Renal pelvis (tissue), 4 donors: Measurements from ENCODE around the gene TFR2. TPM values are rescaled to one million over a fixed set of nuclear protein-coding genes. Genes with fewer than 3 reads are reported as not detected.

Source experiments
- DNase-seq: peaks from one replicate; pipeline ENCODE4 v3.0.0-alpha.2; 2013
- polyA plus RNA-seq, 3 donors: library from polyadenylated mRNA; unstranded; fragments of 120-200 nt; gene quantifications; one replicate each; pipeline ENCODE4 v1.2.1, GENCODE V29; 2013; ENCODE audit not compliant: insufficient read length in 3 of 3

Gene TFR2
- polyA plus RNA-seq, 3 donors = 0.80 to 1.2 (median 1.1) TPM

DNA sequence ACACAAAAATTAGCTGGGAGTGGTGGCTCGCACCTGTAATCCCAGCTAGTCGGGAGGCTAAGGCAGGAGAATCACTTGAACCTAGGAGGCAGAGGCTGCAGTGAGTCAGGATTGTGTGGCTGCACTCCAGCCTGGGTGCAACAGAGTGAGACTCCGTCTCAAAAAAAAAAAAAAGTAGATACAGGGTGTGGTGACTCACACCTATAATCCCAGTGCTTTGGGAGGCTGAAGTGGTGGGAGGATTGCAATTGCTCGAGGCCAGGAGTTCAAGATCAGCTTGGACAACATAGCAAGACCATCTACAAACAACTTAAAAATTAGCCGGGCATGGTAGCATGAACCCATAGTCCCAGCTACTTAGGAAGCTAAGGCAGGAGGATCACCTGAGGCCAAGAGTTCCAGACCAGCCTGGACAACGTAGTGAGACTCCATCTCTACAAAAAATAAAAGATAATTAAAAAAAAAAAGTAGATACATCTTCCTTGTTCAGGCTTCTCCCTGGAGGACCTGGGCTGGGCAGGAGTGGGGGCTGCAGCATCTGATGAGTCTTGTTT, 27.0 kb downstream of the TFR2 start:
- DNase-seq = no peak

DNA sequence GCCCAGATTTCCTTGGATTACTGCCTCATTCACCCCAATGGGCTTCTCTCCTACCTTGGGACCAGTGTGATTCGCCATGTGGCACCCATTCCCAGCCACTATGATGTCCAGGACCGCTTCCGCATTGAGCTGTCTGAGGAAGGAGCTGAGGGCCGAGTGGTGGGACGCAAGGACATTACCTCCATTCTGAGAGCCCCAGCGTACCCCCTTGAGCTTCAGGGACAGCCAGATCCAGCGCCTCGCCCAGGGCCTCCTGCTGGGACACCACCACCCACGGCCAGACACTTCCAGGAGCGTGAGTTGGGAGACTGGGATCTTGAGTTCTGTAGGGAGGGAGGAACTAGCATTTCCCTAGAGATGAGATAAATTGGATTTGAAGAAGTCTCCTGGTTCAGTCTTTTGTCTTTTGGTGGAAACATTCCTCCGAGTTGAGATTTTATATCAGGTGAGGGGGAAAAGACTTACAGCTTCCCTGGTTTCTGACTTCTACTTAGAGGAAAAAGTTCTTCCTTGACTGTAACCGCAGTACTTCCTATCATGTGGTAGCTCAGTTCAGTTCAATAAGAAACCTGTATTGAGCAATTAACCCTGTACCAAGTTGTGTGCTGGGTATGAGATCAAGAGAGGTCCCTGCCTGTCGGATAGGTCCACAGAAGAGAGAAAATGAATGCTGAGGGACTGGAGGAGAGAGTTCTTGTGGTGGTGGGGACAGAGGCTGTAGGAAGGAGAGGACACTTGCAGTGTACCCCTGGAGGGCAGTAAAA, 27.8 kb downstream of the TFR2 start:
- no peak for DNase-seq

DNA sequence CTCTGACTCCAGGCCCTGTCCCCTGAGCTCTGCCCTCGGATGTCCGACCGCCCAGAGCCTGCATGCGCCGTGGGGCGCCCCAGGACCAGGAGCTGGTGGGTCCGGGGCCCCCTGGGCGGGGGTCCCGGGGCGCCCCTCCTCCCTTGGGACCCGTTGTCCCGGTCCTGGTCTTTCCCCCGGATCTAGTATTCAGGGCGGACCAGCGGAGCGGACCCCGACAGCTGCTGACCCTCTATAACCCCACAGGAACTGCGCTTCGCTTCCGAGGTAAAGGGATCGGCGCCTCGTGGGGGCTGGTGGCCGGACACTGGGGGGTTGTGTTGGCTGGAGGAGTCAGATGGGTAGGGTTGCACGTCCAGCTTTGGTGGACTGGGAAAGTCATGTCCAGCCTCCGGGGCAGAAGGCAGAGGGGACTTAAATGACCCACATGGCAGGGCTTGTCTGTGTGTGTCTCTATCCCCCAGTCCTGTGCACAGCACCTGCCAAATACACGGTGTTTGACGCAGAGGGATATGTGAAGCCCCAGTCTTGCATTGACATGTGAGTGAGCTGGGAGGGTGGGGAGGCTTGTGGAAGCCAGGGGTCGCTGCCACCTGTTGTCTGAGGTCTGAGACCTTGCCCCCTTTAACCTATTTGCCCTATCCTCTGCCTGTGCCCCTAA, 28.5 kb downstream of the TFR2 start:
- no peak for DNase-seq

DNA sequence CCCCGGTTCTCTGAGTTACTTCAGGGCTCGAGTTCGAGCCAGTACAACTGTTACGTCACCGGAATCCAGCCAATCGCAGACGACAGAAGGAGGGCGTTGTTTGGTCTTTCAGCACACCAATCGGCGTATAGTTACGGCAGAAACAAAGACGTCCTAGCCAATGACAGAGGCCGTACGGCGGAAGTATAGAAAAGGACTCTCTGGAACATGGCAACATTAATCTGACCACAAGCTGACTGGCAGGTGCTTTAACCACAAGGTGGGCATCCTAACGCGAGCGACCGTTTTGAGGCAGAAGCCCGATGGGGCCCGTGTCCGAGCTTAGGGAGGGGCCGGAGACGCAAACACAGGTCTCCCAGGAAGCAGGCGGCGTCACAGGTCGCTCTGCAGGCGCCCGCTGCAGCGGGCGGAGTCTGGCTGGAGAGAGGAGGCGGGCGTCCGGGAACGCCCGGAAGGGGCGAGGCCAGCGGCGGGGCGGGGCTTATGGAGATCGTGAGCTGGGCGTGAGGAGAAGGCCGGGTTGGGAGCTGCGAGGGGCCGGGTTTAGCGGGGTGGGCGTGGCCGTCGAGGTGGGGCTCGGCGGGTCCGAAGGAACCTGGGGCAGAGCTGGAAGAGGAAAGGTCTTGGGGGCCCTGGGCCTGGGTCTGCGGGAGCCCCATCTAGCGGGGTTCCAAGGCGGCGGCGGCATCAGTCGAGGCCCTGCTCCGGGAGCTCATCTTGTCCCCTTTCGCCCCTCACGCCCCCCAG, 29.2 kb downstream of the TFR2 start, which contains the start of gene MOSPD3:
Gene MOSPD3 (plus strand): TSS at position 558 of the 747 bp plus-strand sequence. CDS start 252 bp downstream, outside the sequence.
- DNase-seq = peak; percentile 100

DNA sequence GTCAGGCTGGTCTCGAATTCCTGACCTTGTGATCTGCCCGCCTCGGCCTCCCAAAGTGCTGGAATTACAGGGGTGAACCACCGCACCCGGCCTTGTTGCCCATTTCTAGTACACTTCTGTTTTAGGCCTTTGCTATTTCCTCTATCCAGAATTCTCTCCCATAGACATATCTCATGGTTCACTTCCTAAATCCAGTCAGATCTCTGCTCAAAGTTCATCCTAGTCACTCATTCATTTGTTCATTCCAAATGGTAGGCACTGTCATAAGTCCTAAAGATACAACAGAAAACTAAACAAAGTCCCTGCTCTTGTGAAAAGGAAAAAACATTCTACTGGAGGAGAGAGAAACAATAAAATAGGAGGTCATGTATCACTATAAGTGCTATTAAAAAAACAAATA, 31.4 kb downstream of the TFR2 start:
- no peak for DNase-seq

DNA sequence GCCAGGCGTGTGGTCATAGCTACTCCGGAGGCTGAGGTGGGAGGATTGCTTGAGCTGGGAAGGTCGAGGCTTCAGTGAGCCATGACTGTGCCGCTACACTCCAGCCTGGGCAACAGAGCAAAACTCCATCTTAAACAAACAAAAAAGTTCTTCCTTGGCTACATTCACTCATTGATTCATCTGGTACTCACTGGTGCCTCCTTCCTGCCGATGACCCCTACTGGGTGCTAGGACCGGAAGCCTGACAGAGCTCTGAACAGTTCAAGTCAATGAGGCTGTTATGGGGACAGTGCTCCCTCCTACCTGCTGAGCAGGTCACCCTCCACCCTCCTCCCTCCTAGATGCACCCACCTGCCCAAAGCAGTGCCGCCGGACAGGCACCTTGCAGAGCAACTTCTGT, 34.2 kb downstream of the TFR2 start:
- no peak for DNase-seq

DNA sequence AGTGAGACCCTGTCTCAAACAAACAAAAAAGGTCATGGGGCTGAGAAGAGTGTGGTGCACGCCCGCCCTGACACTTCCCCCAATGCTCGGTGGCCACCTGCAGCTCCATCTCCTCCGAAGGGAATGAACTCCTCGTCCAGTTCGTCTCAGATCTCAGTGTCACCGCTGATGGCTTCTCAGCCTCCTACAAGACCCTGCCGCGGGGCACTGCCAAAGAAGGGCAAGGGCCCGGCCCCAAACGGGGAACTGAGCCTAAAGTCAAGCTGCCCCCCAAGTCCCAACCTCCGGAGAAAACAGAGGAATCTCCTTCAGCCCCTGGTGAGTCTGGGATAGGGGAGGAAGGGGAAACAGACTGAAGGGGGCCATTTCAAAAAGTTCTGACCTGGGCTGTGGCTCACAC, 35.0 kb downstream of the TFR2 start:
- DNase-seq = no peak

DNA sequence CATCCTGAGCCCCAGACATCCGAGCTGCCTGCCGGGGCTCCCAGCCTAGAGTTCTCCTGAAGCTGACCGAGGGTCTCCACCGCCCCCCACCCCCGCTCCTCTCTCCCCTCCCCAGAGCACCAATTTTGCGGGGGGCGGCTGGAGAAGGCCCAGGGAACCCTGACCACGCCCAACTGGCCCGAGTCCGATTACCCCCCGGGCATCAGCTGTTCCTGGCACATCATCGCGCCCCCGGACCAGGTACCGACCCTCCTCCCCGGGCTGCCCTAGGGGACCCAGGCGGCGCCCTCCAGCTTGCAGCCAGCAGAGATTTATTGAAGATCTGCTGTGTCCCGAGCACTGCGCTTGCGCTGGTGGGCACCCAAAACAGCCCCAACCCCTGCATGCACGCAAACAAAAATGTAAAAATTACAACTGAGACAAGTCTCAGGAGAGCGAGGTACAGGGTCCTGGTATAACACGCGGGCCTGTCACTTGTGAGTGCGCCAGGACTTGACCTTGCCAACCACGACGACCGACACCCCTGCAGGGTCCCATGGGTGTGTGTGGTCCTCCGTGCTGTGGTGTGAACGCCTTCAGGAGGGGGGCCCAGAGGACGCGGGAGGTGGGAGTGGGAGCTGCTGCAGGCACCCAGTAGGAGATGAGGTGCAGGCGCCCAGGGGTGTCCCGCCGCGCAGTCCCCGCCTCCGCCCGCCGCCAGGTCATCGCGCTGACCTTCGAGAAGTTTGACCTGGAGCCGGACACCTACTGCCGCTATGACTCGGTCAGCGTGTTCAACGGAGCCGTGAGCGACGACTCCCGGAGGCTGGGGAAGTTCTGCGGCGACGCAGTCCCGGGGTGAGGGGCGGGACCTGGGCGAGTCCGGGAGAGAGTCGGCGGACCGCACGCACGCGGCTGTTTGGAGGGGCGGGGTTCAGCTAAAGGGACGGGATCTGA, 36.1 kb downstream of the TFR2 start:
- DNase-seq = no peak

DNA sequence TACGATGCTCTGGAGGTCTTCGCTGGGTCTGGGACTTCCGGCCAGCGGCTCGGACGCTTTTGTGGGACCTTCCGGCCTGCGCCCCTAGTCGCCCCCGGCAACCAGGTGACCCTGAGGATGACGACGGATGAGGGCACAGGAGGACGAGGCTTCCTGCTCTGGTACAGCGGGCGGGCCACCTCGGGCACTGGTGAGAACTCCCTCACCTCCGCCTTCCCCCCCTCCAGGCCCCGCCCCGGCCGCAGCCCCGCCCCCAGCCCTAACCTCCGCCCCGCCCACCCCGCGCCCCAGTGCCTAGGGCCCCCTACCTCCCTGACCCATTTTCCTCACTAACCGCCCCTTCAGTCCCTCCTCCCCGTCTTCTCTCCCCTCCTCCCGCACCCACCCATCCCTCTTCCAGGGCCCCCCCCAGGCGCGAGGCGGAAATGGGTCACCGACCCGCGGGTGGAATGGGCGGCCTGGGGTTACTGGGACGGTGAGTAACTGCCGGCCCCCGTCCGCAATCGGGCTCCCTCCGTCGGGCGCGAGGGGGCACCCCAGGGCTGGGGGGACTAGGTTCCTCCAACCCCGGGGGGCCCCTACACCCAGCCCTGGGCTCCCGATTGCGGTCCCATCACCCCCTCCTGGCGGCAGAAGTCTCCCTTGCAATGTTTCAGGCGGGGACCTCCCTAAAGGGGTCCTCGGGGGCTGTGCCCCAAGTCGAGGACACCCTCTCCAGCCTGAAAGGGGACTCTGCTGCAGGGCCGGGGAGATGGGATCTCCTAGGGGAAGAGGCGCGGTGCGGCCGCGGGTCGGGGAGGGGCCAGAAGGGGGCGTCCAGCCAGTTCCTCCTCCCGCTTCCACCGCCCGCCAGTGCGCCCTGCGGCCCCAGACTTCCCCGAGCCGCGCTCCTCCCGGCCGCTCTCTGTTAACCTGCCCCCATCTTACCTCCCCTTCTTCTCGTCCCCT, 37.0 kb downstream of the TFR2 start:
- DNase-seq = no peak

DNA sequence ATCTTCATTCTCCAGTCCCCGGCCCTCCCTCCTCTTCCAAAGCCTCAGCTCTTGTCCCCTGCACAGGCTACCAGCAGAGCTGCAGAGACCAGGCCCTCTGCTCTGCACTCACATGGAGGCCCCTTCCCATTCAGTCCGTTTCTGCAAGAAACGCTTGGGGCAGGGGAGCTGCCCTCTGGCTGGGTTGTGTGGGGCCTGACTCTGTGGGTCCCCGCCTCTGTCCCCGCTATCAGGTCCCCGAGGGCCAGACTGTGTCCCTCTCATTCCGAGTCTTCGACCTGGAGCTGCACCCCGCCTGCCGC, 37.7 kb downstream of the TFR2 start:
- no peak for DNase-seq

DNA sequence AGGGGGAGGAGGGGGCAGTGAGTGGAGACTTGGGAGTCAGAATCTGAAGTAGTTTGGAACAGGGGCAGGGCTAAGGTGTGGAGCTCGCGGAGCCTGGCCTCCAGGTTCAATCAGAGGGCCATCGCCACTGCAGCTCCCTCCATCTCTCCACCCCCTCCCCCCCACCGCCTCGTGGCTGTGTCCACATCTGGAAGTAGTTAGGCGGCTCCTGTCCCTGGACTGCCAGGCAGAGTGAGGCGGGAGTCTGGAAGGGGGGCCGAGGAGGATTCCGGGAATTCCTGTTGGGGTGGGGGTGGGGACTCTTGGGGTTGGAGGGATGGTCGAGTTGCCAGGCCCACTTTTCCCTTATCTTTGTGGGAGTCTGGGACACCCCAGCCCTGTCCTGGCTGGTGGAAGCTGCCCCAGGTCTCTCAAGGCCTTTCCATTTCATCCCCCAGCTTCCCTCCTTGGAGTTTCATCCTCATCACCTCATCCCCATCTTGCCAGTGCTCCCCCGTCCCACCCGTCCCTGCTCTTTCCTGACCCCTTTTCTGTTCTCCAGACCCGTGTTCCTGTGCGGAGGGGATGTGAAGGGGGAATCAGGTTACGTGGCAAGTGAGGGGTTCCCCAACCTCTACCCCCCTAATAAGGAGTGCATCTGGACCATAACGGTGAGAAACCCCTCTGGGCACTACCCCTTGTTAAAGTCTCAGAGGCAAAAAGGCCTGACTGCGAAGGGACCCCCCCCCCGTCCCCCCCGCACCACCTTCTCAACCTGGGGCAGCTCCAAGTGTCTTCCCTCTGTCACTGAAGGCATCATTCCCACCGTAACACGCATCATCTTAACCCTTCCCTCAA, 38.2 kb downstream of the TFR2 start:
- DNase-seq = no peak

DNA sequence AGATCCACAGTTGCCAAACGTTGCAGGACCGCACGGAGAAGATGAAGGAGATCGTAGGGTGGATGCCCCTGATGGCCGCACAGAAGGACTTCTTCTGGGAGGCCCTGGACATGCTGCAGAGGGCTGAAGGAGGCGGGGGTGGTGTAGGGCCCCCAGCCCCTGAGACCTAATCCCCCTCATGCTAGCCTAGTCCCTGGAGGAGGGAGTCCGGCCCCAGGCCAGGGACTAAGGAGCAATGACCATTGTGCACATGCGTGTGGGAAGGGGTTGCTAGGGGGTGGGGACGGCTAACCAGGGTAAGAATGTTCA, 40.7 kb downstream of the TFR2 start:
- DNase-seq = no peak

DNA sequence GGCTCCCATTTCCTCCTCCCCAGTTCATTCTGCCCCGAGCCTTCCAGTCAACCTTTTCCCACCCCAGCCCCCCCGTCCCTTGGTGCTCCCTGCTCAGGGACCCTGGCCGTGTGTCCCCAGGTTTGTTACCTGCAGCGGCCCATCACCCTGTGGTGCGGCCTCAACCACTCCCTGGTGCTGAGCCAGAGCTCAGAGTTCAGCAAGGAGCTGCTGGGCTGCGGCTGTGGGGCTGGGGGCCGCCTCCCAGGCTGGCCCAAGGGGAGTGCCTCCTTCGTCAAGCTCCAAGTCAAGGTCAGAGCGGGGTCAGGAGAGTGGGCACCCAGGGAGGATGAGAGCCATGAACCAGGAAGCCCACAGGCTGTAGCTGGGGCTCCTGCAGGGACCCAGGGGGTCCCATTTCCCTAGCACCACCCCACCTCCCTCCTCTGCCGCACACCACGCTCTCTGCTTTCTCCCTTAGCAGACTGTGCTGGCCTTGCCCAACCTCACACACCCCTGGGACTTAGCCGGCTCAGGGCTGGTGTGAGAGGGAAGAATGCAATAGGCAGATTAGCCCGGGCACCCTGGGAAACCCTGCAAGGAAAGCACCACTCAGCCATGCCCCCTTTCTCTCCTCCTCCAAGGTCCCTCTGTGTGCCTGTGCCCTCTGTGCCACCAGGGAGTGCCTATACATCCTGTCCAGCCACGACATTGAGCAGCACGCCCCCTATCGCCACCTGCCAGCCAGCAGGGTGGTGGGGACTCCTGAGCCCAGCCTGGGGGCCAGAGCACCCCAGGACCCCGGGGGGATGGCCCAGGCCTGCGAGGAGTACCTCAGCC, 41.2 kb downstream of the TFR2 start:
- no peak for DNase-seq

DNA sequence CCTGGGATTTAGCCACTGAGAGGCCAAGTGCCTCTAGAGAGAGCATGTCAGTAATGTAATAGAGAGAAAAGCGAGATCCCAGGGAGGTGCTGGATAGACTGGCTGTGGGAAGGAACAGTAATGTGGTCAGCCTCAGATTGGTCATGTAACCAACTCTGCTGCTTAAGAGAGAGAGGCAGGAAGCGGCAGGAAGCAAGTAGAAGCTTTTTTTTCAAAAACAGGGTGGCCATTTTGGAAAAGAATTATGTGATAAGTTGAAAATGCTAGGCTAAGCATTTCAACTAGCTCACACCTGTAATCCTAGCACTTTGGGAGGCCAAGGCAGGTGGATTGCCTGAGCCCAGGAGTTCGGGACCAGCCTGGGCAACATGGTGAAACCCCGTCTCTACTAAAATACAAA, 42.9 kb downstream of the TFR2 start:
- no peak for DNase-seq

DNA sequence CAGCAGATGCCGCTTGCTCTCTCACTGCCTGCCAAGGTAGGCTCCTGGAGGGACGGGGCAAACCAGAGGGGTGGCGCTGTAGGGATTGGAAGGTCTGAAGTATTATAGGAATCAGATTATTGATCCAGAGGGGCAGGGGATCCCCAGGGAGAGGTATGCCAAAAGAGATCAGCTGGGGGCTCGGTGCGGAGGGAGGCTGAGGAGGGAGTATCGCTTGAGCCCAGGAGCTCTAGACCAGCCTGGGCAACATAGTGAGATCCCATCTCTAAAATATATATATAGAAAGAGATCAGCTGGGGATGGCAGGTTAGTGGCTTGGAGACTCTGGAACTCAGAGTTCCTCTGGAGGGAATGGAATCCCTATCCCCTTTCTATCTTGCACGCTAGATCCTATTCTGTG, 46.2 kb downstream of the TFR2 start:
- no peak for DNase-seq

DNA sequence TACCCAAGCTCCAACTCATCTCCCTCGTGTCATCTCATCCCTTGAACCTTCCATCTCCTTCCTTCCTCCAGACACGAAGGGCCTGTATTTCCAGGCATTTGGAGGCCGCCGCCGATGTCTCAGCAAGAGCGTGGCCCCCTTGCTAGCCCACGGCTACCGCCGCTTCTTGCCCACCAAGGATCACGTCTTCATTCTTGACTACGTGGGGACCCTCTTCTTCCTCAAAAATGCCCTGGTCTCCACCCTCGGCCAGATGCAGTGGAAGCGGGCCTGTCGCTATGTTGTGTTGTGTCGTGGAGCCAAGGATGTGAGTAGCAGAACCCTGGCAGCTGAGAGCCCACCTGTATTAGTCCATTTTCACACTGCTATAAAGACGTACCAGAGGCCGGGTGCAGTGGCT, 49.8 kb downstream of the TFR2 start:
- no peak for DNase-seq

DNA sequence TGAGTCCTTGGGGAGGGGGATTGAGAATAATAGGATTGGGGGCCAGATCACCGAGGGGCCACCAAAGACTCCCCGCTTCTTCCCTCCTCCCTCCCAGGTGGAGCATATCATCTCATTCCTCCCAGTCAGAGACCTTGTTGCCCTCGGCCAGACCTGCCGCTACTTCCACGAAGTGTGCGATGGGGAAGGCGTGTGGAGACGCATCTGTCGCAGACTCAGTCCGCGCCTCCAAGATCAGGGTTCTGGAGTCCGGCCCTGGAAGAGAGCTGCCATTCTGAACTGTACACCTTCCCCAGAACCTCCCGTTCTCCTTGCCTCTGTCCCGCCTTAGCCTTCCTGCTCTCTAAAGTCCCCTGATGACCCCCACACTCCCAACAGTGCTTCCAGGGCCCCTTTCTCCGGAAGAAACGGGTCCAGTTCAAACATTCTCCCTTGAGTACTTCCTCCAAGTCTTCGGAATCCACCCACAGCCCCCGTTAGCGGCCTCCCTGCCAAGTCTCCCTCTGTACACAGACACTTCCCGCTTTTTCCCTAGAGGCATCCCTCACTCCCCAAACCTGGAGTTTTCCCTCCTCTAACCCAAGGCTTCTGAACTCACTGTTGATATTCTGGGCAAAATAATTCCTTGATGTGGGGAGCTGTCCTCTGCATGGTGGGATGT, 51.1 kb downstream of the TFR2 start:
- DNase-seq = no peak

DNA sequence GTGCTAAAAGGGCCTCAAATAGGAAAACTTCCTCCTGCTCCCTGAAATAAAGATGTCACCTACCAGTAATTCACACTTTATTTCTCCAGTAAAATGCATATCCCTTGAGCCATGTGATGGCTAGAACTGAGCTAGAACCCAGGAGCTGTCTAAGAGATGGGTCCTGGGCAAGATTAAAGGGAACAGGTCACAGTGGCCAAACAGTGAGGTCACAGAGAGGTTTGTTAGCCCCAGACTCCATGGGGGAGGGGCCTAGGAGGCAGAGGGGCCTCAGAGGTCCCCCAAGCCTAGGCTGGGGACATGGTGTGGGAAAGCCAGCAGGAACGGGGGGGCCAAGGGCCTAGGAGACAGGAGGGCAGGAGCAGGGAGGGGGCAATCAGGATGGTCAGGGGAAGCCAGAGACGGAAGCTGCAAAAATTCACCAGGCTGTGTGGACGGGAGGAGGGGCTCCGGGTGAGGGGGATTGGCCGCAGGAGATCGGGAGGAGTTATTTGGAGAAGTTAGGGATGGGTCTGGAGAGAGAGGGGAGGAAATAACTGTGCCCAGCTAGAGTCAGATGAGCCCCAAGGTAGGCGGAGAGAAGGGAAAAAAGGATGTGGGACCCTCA, 51.9 kb downstream of the TFR2 start:
- no peak for DNase-seq
